AG08396 (cell line): ENCODE measurements around the gene IFI6.
"Not testable (repeated sequence)": the region's sequence is repeated elsewhere in the genome, so short reads cannot be mapped to it uniquely, and the experiment has no call there.

Source experiments
- DNase-seq: peaks from one replicate; pipeline ENCODE4 v3.0.0; 2012; ENCODE audit warnings: low spot score, mixed read lengths

The IFI6 gene

DNA sequence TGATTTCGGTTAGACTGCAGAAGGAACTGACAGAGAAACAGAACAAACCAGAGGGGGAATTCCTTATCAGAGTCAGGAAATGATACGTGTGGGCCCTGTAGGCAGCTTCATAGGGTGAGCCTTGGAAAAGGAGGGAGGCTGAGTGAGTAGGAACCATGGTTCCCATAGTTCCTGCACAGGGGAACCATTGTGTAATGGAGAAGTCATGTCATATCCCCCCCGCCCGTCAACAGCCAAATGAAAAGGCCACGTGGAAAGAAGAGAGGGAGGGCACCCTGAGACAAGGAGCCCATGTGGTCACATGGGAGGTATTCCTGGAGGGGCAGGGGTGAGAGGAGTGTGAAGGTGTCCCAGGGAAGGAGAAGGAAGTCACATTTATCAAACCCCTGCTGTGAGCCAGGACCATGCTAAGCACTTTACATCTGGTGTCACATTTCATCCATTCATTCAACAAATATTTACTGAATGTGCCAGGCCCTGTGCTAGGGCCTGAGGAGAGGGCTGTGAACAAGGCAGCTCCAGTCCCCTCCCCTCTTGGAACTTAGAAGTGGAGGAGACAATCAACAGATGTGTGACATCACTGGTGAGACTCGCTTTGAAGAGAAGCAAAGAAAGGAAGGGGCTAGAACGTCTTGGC lies 21.3 kb downstream of the IFI6 start:
- DNase-seq: no peak

GRCh38 chr1:27650171-27650538 lies 21.8 kb downstream of the IFI6 start:
- no peak for DNase-seq

- DNase-seq: no peak
These were observed 22.7 kb downstream of the IFI6 start for GRCh38 chr1:27649306-27649635.

- DNase-seq: no peak
These were observed 23.2 kb downstream of the IFI6 start for GRCh38 chr1:27648602-27649305.

DNA sequence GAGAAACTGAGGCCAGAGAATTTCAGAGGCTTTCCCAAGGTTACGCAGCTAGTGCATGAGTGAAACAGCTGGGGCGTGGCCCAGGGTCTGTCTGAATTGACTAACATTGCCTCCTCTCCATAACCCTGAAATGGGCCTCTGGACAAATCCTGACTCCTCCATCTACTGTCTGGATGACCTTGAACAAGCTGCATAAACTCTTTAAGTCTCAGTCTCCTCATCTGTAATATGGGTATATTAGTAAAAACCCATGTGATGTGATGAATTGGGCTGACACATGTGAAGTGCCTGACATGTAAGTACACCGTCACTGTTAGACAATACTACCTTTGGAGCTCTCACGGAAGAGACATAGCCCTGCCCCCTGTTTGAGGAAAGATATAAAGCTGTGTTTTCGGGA lies 24.7 kb downstream of the IFI6 start:
- DNase-seq: no peak

GRCh38 chr1:27646676-27647075 lies 25.3 kb downstream of the IFI6 start:
- DNase-seq: no peak

GRCh38 chr1:27645071-27645415 lies 26.9 kb downstream of the IFI6 start:
- DNase-seq: no peak

DNA sequence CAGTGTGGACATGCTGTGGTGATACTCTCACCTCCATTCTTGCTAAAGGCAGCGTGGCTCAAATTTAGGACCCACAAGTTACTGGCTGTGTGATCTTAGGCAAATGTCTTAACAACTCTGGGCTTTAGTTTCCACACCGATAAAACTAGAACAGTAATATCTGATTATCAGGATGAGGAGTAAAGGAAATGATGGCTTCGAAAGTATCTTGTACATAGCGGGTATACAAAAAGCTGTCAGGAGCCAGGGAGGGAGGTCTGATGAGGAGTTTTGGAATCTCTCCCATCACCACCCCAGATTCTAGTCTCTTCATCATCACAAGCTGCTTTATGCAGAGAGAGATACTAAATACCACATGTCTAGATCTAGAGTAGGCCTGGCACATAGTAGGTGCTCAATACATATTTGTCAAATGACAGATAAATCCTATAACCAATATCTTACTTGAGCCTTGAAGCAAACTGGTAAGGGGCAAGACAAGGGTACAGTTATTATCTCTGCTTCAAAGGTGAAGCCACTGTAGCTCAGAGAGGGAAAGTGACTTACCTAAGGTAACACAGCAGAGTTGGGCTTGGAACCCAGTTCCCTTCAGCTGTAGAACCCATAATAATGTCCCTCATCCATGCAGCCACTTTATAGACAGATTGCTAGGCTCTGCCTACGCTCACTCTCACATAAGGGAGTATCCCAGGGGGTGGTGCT lies 27.5 kb downstream of the IFI6 start:
- no peak for DNase-seq

- DNase-seq: peak; percentile 77
These were observed 28.2 kb downstream of the IFI6 start for GRCh38 chr1:27643600-27644368.

DNA sequence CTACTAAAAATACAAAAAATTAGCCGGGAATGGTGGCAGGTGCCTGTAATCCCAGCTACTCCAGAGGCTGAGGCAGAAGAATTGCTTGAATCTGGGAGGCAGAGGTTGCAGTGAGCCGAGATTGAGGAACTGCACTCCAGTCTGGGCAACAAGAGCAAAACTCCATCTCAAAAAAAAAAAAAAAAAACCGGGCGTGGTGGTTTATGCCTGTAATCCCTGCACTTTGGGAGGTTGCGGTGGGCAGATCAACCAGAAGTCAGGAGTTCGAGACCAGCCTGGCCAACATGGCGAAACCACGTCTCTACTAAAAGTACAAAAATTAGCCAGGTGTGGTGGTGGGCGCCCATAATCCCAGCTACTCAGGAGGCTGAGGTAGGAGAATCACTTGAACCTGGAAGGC lies 31.5 kb downstream of the IFI6 start:
- DNase-seq: not testable (repeated sequence)

DNA sequence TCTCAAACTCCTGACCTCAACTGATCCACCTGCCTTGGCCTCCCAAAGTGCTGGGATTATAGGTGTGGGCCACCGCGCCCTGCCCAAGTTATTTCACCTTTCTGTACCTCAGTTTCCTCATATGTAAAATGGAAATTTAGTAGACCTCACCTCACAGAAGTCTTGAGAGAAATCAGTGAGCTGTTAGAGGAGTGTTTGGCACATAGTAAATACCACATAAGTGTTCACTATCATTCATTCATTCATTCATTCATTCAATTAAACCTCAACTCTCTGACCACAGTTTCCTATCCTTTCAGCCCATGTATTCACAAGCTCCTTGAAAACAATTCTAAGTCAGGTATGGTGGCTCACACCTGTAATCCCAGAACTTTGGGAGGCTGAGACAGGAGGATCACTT lies 33.2 kb downstream of the IFI6 start:
- no peak for DNase-seq

- DNase-seq: no peak
These were observed 33.8 kb downstream of the IFI6 start for GRCh38 chr1:27638047-27638734.

DNA sequence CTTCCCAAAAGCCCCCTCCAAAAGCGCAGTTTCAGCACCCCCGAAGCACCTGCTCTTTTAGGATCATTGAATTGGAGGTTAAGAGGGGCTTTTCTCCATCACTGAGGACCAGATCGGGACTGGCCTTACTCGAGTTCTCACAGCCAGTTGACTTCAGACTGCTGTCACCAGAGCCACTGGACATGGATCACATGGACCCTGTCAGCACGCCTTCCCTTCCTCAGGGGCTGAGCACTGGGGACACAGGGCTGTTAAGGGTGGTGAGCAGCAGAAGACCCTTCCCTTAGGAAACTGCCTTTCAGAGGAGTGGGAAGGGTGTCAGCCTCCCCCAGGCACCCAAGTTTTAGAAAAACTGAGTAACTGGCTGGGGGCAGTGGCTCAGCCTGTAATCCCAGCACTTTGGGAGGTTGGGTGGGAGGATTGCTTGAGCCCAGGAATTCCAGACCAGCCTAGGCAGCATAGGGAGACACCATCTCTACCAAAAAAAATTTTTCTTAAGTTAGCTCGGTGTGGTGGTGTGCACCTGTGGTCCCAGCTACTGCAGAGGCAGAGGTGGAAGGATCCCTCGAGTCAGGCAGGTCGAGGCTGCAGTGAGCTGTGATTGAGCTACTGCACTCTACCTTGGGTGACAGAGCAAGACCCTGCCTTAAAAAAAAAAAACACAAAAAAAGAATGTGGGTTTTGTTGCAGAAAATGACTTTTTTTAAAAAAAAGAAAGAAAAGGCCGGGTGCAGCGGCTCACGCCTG lies 36.4 kb downstream of the IFI6 start:
- no peak for DNase-seq

DNA sequence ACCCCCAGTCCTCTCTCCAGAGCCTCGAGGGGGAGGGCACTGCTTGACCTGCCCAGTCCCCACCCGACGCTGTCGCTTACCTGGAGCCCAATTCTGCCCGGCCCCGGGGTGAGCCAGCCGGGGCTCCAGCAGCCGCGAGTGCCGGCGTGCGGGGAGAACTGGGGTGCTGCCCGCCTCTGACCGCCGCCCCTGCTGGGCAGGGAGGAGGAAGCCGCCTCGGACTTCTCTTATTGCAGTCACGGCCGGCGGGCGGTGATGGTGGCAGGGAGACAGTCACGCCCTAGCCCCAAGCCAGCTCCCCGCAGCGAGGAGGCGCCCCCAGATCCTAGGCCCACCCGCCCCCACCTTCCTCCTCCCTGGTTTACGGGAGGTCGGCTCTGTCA lies 37.0 kb downstream of the IFI6 start, which contains the start of gene FGR:
Gene FGR, minus strand, starts transcription at position 201 of the 383 bp plus-strand sequence. CDS start 11,269 bp downstream, outside the sequence.
- no peak for DNase-seq

- DNase-seq: peak; percentile 43
These were observed 37.6 kb downstream of the IFI6 start for GRCh38 chr1:27634177-27634984.

GRCh38 chr1:27633640-27634176 lies 38.3 kb downstream of the IFI6 start:
- DNase-seq: no peak

GRCh38 chr1:27633298-27633610 lies 38.7 kb downstream of the IFI6 start:
- no peak for DNase-seq

- DNase-seq: no peak
These were observed 39.4 kb downstream of the IFI6 start for GRCh38 chr1:27632387-27633297.

DNA sequence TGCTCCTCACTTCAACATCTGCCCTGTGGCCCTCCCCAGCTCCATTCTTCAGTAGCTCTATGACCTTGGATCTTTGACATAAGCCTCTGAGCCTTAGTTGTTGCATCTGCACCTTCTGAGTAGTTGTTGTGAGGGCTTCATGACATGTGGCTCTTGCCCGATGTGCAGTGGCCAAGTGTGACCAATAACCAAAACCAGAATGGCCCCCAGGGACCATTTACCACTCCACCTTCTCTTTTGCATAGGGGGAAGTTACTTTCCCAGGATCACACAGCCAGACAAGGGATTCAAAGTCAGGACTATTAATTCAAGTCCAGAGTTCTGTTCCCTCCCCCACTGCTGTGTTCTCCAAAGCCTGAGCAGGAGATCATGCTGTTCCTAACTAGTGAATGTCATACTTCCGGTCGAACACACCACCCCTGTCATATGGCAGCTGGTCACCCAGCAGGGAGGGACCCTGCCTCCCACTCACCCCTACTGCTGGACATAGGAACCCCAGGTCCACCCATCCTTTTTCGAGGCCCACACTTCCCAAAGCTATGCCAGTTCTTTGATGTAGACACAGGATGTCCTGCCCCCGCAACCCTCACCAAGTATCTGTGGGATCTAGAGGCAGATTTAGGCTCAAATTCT lies 41.0 kb downstream of the IFI6 start:
- DNase-seq: no peak
